Non-pigmented ciliary epithelial cell (primary cell): Measurements from ENCODE around the gene LZTS3.
"Not testable (repeated sequence)": the region's sequence is repeated elsewhere in the genome, so short reads cannot be mapped to it uniquely, and the experiment has no call there.

Experiments used
- DNase-seq: peaks from one replicate; pipeline ENCODE4 v3.0.0-alpha.2; 2010; ENCODE audit warnings: low read depth

LZTS3 gene

DNA sequence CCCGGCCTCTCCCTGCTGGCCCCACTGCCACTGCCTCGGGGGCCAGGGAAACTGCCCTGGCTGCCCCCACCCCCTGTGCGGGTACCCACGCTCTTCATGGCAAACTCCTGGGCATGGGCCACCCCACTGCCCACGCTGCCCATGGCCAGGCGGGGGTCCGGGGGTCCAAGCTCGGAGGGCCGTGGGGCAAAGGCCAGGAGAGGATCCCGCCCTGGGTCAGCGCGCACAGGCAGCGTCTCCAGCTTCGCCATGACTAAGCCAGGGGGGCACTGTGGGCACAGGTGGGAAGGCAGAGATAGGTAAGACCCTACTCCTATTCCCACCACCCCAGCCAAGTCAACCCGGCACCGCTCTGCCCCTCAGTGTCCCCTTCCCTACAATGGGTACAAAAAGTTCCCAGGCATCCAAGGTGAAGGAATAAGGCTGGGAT is 6.4 kb downstream of the LZTS3 start:
- no peak for DNase-seq

DNA sequence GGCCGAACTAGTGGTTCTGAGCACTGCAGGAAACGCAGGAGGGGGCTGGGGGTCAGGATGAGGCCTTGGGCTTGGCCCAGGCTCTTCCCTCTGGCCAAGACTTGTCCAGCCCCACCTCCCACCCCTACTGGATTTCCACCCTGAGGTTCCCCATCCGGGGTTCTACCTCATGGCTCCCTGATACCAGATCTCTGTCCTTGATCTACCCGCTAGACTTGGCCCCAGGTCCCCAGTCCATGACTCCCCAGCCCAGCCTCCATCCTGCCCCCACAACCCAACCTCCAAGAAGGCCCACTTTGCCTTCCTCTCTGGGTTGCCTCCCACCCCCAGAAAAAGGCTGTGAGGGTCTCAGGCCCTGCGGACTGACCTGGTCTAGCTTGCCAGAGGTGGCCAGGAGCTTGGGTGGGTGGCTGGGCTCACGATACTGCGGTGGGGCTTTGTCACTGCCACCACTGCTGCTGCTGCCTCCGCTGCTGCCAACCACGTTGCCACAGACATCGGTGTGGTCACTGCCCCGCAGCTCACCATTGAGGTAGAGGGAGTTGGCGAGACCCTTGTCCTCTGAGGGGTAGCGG is 6.9 kb downstream of the LZTS3 start:
- DNase-seq, result no peak

DNA sequence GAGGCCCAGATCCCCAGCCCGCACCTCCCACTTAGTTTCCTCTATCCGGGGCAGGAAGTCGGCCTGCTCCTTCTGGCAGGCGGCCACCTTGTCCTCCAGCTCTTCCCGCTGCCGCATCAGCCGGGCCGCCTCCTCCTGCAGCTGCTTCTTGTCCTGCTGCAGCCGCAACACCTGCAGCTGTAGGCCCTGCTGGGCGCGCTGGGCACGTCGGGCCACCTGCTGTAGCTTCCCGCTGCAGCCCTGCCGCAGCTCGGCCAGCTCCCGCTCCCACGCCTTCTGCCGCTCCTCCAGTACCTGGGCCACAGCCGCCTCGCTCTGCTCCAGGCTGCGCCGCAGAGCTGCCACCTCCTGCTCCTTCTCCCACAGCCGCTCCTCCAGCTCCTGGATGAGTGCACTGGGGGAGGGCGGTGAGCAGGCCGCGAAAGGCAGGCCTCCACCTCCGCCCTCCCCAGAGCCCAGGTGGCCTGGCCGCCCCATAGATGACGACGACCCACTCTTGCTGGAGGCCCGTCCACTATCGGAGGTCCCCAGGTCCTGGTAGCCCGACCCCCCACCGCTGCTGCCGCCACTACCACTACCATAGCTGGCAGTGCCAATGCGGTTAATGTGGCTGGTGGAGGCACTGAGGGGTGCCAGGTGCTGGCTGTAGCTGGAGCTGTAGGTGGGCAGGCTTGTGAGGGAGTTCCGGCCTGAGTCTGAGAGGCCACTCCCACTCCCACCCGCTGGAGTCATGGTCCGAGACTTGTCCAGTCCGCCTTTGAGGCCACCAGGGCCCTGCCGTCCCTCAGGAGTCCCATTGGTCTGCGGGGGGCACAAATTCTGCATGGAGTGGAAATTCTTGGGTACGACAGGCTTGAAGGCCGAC is 7.6 kb downstream of the LZTS3 start:
- DNase-seq, result no peak

DNA sequence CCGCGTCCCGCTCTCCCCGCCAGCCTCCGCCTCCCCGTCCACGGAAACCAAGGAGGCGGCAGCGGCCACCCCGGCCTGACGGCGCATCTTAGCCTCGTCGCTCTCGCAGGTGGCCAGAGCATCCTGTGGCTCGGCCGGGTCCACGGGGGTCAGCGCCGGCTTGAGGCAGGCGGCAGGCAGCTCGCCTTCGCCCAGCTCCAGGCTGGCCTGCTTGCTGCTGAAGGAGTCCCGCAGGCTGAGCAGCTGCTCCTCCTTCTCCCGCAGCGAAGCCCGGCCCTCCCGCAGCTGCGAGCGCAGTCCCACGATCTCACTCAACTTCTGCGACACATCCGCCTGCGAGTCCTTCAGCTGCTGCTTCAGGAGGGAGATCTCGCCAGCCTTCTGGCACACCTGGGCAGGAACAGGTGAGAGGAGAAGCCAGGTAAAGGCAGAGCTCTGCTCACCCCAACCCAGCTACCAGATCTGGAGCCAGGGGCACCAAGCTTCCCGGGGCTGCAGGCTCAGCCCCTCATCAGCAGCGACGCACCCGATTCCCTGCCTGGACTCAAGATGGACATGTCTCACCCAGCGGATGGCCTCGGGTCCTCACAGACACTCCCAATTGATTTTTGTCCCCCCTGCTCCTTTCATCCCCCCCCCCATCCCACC is 8.5 kb downstream of the LZTS3 start:
- DNase-seq, result no peak

DNA sequence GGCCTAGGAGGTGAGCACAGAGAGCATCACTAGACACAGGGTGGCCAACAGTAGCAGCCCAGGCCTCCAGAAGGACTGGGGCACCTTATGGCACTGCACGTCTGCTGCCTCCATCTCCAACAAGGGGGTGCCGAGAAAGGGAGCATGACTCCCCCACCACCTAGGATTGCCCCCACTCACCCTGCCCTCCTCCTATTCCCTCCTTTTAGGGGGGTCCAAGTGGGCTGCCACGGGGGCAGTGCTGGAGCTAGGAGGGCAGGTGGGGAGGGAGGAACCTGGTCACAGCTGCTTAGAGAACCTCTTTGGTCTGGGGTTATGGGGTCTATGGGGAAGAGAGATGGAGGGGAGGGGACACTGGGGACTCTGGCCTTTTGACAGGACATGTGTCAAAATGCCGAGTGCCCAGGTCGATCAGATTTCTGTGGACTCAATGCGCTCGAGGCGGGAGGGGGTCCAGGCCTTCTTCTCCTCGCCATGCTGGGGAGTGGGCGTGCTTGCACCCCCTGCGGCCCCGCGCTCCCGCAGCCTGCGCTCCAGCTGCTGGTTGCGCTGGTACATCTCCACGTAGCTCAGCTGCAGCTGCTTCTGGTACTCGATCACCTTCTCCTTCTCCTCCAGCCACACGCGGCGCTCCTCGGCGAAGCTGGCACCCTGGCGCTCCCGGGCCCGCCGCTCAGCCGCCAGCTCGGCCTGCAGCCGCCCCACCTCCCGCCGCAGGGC is 9.1 kb downstream of the LZTS3 start:
- DNase-seq, result no peak

DNA sequence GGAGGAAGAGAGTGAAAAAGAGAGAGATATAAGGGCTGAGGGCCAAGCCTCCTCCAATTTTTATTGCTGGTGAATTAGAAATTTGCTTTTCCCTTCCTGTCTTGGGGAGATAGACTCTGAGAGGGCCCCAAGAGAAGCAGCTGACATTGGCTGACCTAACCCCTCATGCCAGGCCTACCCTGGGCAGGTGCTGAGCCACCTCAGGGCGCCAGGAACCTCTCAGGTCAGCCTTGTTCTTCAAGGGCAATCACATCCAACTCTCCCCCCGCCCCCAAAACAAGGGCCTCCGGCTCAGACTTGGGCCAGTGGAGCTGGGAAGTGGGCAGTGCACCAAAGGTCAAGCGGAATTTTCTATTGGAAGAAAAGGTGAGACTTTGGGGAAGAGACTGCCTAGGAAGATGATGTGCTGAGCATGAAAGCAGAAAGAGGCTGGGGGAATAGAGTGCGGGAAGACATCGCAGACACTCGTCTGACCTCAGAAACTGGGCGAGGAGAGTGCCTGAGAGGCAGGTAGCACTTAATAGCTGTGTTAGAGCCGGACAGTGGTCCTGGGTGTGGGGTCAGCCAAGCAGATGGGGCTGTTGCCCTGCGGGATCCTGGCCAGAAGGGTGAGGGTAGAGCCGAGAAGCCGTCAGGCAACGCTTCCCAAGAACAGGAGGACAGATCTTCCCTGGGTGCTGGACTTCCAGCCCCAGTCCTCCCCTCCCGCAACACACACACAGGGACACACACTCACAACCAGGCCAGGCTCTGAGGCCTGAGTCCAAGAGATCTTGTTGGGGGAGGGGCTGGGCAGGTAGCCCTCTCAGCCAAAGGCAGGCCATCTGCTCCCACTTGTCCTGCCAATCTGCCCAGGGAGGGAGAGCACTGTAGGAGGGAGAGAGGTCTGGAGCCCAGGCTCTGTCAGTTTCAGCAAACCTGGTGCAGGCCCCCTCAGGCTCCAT is 10.0 kb downstream of the LZTS3 start:
- DNase-seq, result no peak

DNA sequence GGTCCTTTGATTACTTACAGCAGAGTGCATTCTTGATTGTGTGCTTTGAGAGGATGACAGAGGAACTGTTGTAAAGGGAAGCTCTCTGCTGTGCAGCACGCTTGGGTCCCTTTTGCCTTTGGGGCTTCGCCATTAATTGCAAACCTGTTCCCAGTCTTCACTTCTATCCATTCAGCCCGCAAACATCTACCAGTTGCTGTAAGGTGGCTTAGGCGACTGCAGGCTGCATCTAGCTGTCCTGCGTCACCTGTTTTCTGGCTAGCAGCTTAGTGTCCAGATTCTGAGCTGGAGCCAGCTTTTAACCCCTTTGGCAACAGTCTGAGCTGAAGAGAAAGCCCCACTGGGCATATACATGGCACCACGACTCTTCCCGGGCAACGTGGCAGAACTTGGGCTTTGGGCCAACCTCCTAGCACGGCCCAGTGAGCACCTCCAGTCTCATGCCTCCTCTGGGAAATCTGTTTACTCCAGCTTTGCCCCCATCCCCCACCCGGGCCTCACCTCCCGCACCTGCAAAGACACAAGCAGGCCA is 11.2 kb downstream of the LZTS3 start:
- DNase-seq, result no peak

DNA sequence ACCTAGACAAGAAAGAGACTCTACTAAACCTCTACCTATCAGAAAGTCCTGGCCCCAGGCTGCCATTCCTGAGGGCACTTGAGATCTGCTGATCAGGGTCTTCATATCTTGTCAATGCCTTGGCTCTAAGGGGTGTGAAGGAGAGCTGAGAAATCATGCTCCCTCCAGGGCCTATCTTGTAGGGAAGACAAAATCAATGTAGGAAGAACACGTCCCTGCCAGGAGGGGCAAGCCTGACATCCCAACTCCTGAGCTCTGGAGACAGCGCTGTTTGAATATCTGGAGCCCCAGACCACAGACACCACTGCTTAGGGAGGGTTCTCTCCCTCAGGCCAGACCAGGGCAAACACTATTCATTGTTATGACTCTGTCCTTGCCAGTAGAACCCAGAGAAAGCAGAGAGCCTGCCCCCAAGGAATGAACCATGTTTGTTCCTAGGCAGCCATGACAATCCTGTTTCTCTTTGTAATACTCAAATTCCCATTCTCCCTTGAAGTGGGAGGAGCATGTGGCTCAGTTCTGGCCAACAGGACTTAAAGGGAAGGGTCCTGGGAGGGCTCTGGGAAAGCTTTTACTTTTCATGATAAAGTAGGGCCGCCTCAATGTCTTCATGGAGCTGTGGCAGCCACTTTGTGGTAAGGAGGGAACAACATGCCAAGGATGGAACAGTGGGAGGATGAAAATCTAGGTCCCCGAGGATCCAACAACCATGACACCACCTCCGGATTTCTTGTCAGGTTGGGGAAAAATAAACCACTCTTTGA is 11.9 kb downstream of the LZTS3 start:
- DNase-seq, result no peak

DNA sequence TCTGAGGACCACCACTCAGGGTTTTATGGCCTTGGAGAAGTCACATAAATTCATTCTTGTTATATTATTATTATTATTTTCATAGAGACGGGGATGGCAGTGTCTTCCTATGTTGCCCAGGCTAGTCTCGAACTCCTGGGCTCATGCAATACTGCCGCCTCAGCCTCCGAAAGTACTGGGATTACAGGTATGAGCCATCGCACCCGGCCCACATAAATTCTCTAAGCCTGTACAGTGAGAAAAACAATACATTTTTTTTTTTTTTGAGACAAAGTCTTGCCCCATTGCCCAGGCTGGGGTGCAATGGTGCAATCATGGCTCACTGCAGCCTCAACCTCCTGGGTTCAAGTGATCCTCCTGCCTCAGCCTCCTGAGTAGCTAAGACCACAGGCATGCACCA is 12.9 kb downstream of the LZTS3 start:
- DNase-seq, result no peak

DNA sequence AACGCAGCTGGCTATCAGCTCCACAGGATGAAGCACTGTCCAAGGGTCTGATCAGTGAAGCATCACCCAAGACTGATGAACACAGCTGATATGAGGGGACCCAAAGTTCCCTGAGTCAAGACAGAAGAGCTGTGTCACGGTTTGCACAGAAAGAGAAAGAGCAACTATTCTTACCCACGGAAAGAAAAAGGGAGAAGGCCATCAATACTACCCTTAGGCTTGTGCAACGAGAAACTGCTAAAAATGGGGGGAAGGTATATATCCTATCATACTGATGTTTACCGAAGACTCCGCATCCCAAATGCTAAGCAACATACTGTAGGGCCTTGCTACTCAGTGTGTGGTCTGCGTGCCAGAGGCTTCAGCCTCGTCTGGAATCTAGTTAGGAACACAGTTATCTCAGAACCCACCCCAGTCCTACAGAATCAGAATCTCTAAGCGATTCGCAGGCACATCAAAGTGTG is 14.3 kb downstream of the LZTS3 start:
- DNase-seq, result no peak

DNA sequence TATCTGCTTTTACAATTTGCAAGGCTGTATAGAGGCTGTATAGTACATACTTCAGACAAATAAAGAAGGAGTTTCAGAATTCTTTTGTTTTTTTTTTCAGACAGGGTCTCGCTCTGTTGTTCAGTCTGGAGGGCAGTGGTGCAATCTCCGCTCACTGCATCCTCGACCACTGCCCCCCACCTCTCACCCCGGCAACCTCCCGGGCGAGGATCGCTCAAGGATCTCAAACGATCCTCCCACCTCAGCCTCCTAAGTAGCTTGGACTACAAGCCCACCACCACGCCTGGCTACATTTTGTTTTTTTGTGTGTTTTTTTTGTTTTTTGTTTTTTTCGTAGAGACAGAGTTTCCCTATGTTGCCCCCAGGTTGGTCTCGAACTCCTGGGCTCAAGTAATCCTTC is 15.5 kb downstream of the LZTS3 start:
- DNase-seq, result no peak

DNA sequence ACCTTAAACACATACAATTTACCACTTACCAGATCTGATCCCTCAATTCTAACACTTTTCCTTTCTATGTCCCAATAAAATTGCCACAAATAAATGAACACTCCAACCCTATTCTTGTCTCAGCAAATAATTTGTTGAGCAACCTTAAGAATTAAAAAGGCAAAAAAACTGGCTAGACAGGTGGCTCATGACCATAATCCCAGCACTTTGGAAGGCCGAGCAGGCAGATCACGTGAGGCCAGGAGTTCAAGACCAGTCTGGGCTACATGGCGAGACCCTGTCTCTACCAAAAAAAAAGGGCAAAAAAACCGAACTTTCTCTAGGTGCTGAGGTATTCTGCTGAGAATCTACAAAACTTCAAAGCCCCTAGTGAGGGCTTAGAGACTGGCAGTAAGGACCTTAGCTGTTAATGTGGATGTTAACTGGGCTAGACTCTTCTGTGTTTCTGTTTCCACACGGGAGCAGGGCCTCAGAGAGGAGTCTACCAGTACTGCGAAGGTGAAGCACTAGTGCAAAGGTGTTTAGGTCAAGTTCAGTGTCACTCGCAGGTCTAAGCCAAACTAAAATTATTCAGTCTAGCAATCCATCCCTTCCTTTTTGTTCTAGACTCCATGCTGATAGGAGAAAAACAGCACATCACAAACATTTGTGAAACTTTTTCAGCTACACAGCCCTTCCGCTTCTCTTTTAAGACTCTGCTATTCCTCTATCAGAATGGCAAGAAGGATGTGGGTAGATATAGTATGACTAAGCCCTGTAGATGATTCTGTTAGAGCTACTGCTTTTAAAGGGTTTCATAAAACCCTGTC is 16.3 kb downstream of the LZTS3 start:
- DNase-seq, result no peak

DNA sequence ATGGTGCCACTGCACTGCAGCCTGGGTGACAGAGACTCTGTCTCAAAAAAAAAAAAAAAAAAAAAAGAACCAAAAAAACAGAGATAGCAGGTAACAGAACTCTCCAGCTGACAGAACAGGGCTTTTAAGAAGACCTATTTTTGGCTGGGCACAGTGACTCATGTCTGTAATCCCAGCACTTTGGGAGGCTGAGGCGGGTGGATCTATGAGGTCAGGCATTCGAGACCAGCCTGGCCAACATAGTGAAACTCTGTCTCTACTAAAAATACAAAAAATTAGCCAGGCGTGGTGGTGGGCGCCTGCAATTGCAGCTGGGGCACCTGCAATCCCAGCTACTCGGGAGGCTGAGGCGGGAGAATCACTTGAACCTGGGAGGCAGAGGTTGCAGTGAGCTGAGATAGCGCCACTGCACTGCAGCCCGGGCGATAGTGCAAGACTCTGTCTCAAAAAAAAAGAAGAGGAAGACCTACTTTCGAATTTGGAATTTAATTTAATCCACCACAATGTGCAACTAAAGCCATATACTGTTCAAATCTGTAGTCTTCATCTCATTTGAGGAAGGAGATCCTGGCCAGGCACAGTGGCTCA is 21.2 kb downstream of the LZTS3 start:
- not testable (repeated sequence) for DNase-seq

DNA sequence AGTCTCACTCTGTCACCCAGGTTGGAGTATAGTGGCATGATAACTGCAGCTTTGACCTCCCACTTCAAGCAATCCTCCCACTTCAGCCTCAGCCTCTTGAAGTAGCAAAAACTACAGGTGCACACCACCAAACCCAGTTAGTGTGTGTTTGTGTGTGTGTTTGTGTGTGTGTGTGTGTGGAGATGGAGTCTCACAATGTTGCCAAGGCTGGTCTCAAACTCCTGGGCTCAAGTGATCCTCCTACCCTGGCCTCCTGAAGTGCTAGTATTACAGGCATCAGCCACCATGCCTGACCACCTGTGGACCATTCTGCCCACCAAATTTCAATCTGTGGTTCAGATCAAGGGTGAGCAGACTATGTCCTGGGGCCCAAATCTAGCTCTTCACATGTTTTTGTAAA is 22.4 kb downstream of the LZTS3 start:
- no peak for DNase-seq

DNA sequence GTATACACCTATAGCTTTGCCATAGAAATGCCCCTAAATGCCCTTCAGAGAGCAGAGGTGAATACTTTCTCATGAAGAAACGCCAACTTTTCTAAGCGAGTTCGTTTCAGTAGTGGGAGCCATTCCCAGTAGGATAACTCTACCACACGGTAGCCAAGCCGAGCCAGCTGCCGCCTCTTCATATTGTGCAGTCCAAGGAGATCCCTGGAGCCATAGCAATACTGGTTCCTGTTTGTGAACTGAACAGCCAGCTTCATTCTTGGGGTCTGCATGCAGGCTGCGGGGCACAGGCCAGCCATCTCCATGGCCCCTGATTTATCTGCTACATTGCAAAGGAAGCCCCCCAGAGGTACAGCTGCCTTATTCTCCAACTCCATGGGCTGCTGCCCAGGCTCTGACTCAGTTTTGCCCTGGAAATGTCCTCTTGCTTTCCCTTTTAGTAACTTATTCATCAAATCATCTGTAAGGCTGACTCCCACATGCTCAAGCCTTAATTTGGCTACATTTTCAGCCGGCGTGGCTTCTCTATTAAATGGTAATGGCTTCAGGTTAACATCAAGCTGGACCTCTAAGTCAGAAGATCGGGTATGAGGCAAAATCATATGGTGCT is 26.5 kb downstream of the LZTS3 start:
- no peak for DNase-seq

DNA sequence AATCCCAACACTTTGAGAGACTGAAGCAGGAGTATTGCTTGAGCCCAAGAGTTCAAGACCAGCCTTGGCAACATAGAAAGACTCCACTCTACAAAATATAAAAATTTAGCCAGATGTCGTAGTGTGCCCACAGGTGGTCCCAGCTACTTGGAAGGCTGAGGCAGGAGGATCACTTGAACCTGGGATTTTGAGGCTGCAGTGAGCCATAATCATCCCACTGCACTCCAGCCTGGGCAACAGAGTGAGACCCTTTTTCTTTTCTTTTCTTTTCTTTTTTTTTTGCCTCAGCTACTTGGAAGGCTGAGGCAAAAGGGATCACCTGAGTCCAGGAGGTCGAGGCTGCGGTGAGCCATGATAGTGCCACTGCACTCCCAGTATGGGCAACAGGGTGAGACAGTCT is 31.6 kb downstream of the LZTS3 start:
- no peak for DNase-seq

DNA sequence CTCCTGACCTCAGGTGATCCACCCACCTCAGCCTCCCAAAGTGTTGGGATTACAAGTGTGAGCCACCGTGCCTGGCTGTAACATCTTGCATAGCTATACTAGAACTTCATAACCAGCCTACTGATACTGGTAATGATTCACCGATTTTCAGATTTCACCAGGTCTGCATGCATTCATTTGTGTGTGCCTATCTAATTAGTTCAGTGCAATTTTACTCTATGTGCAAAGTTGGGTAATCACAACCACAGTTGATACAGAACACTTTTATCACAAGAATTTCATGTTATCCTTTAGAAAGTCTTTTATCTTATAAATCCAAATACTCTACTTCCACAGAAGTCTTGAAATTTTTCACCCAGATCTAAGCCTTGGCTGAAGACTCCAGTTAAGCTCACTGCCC is 35.9 kb downstream of the LZTS3 start:
- no peak for DNase-seq

DNA sequence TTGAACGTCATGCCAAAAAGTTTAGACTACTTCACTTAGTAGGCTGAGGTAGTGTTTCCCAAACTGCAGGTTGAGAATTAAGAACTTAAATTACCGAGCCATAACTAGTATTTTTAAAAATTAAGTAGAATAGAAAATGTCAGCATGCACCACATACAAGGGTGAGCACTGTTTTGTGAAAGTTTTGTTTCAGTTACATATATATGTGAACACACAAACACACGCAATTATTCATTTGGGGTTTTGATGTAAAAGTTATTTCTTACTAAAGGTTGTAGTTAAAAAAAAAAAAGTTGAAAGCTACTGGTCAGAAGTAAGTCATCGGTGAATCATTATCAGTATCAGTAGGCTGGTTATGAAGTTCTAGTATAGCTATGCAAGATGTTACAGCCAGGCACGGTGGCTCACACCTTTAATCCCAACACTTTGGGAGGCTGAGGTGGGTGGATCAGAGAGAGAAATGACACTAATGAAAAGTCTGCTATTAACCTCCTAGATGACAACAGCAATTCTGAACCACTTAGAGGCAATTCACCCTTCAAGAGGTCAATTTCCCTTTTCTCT is 37.8 kb downstream of the LZTS3 start:
- no peak for DNase-seq
